Kidney (tissue), 14 donors: ENCODE results near the gene CORO1C. TPM values are rescaled to one million over a fixed set of nuclear protein-coding genes. Genes with fewer than 3 reads are reported as not detected.

Experiments used
- DNase-seq, 5 donors: peaks; one replicate each; pipeline ENCODE4 v3.0.0-alpha.2; 2013 to 2020
- FAIRE-seq: peaks from 2 replicates; lab custom pipeline; 2012; peaks lifted over from hg19 to GRCh38; lab: Jason Lieb, UNC
- H3K27ac ChIP-seq, 2 donors: one replicate each; pipeline ENCODE4 v1.7.0; 2013; ENCODE audit warnings: low read depth in 2 of 2, low read length in 2 of 2, inconsistent platforms in 1 of 2
- H3K27me3 ChIP-seq: one replicate; pipeline ENCODE4 v1.7.1; 2013; ENCODE audit warnings: low read length, inconsistent platforms; ENCODE audit not compliant: control insufficient read depth, insufficient read depth
- H3K36me3 ChIP-seq, 3 donors: one replicate each; pipeline versions ENCODE4 v1.7.0 to v1.7.1; 2013; ENCODE audit warnings: low read length in 3 of 3, control low read depth in 1 of 3, inconsistent platforms in 1 of 3; ENCODE audit not compliant: insufficient read depth in 3 of 3, control insufficient read depth in 2 of 3
- H3K4me1 ChIP-seq, 3 donors: one replicate each; pipeline versions ENCODE4 v1.7.0 to v1.7.1; 2013; ENCODE audit warnings: low read length in 3 of 3, inconsistent platforms in 1 of 3, low read depth in 1 of 3; ENCODE audit not compliant: control insufficient read depth in 2 of 3, insufficient read depth in 2 of 3
- H3K4me3 ChIP-seq, 3 donors: one replicate each; pipeline versions ENCODE4 v1.7.0 to v1.8.1; 2013; ENCODE audit warnings: low read length in 3 of 3, control low read depth in 1 of 3, inconsistent platforms in 1 of 3
- H3K9ac ChIP-seq, 3 donors: one replicate each; pipeline versions ENCODE4 v1.7.0 to v1.7.1; 2013; ENCODE audit warnings: low read length in 3 of 3, control low read depth in 1 of 3, inconsistent platforms in 1 of 3
- H3K9me3 ChIP-seq, 3 donors: one replicate each; pipeline versions ENCODE4 v1.7.0 to v1.7.1; 2013; ENCODE audit warnings: low read length in 3 of 3, control low read depth in 1 of 3, inconsistent platforms in 1 of 3; ENCODE audit not compliant: control insufficient read depth in 2 of 3, insufficient read depth in 1 of 3
- intact Hi-C: fragments of 100-400 bp; cut with DNase I; formaldehyde crosslinking; loops from one replicate; pipeline ENCODE4 v1.11.1; 2022
- polyA plus RNA-seq: library from polyadenylated mRNA; stranded (reverse); fragments of 350-450 nt; fragmentation: Illumina TruSeq; extraction: RNeasy Lipid Tissue Mini Kit (QIAGEN cat#74804); gene quantifications from one replicate; pipeline ENCODE4 v1.2.3, GENCODE V29; 2014; ENCODE audit warnings: low read depth, low replicate concordance; ENCODE audit not compliant: insufficient read depth
- total RNA-seq: library from RNA; stranded (reverse); fragmentation: NEBNext Ultra II Directional; extraction: Animal tissue kit (Norgen Biotek cat#: 25700); gene quantifications from one replicate; pipeline ENCODE4 v1.2.1, GENCODE V29; 2021
- TF ChIP-seq, protein P1 (sequence below): IDR thresholded peaks from 3 replicates; pipeline ENCODE4 v1.5.1; 2012; ENCODE audit warnings: mild to moderate bottlenecking, moderate library complexity, borderline replicate concordance; ENCODE audit not compliant: insufficient read depth; ENCODE audit errors: extremely low read depth
- donor health status: control.
- donor health status: control.
- donor health status: control.
- donor health status: control.
- donor health status: control.
- donor health status: DM: yes; HTN: yes; CAD: no.
- donor health status: Normal renal cell carcinoma (clear cell type).

CORO1C gene
- total and polyA plus RNA-seq, 2 donors from 2014 or later = 16.6 to 104 TPM

- H3K36me3 ChIP-seq = peaks cover 0 to 5% (median 5%) of the 10 kb centered on the region in 3 donors
- no peak overlapping the region for H3K9ac ChIP-seq
- no peak overlapping the region for H3K27ac ChIP-seq
- no peaks in the 10 kb centered on the region for H3K9me3 ChIP-seq
- H3K4me1 ChIP-seq = peaks cover 0 to 4% (median 0%) of the 10 kb centered on the region in 3 donors
- no peaks in the 10 kb centered on the region for H3K27me3 ChIP-seq
- intact Hi-C loops = no loop called here
- DNase-seq = no peak
- H3K4me3 ChIP-seq = no peak overlapping the region
- no peak for FAIRE-seq
- TF ChIP-seq, protein P1, sequence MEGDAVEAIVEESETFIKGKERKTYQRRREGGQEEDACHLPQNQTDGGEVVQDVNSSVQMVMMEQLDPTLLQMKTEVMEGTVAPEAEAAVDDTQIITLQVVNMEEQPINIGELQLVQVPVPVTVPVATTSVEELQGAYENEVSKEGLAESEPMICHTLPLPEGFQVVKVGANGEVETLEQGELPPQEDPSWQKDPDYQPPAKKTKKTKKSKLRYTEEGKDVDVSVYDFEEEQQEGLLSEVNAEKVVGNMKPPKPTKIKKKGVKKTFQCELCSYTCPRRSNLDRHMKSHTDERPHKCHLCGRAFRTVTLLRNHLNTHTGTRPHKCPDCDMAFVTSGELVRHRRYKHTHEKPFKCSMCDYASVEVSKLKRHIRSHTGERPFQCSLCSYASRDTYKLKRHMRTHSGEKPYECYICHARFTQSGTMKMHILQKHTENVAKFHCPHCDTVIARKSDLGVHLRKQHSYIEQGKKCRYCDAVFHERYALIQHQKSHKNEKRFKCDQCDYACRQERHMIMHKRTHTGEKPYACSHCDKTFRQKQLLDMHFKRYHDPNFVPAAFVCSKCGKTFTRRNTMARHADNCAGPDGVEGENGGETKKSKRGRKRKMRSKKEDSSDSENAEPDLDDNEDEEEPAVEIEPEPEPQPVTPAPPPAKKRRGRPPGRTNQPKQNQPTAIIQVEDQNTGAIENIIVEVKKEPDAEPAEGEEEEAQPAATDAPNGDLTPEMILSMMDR = no peak
Observed at GRCh38 chr12:108699955-108700563, 31.3 kb downstream of the CORO1C start.

DNA sequence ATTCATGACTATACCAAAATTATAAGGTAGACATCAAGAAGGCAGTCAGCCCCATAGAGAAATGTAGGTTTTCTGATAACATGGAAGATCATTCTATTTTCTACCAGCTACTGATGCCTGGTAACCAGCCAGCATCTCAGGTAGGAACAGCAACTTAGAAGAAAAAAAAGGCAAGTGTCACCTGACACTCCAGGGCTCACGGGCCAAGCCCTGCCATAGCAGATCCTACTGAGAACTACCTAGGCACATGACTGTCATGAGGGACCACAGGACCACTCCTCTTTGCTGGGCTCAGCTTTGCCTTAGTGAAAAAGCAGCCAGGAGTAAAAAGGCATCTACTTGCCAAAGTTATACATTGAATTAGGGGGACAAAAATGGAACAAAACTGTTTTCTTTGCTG, 33.4 kb downstream of the CORO1C start:
- Histone ChIP-seq H3K9me3 (no peaks in the 10 kb centered on the region), H3K27ac (no peak overlapping the region), H3K4me3 (no peak overlapping the region), H3K9ac (no peak overlapping the region), H3K36me3 (peaks cover 0 to 5% (median 5%) of the 10 kb centered on the region in 3 donors), H3K4me1 (peaks cover 0 to 4% (median 0%) of the 10 kb centered on the region in 3 donors), H3K27me3 (no peaks in the 10 kb centered on the region)
- DNase-seq (no peak), FAIRE-seq (no peak)
- TF ChIP-seq, protein P1 = no peak
- intact Hi-C loops = no loop called here

- H3K9me3 ChIP-seq = no peaks in the 10 kb centered on the region
- intact Hi-C loops = no loop called here
- no peak overlapping the region for H3K9ac ChIP-seq
- H3K36me3 ChIP-seq = peaks cover 0 to 5% (median 5%) of the 10 kb centered on the region in 3 donors
- no peak for FAIRE-seq
- TF ChIP-seq, protein P1 = no peak
- peaks cover 3 to 7% (median 6%) of the 10 kb centered on the region in 3 donors for H3K4me1 ChIP-seq
- H3K4me3 ChIP-seq = no peak overlapping the region
- DNase-seq = no peak
- H3K27me3 ChIP-seq = no peaks in the 10 kb centered on the region
- no peak overlapping the region for H3K27ac ChIP-seq
Observed at GRCh38 chr12:108696996-108697290, 34.4 kb downstream of the CORO1C start.
